GM12872 (cell line): ENCODE data around the gene STMND1.
A peak's percentile ranks its signal among the peaks of the same experiment; 100 is the strongest.

Source experiments
- TF ChIP-seq, protein P1 (sequence below): IDR thresholded peaks from 3 replicates; pipeline ENCODE4 v1.5.1; 2011; ENCODE audit warnings: low read depth, mild to moderate bottlenecking, low read length, moderate library complexity; ENCODE audit not compliant: insufficient read depth

The STMND1 gene

DNA sequence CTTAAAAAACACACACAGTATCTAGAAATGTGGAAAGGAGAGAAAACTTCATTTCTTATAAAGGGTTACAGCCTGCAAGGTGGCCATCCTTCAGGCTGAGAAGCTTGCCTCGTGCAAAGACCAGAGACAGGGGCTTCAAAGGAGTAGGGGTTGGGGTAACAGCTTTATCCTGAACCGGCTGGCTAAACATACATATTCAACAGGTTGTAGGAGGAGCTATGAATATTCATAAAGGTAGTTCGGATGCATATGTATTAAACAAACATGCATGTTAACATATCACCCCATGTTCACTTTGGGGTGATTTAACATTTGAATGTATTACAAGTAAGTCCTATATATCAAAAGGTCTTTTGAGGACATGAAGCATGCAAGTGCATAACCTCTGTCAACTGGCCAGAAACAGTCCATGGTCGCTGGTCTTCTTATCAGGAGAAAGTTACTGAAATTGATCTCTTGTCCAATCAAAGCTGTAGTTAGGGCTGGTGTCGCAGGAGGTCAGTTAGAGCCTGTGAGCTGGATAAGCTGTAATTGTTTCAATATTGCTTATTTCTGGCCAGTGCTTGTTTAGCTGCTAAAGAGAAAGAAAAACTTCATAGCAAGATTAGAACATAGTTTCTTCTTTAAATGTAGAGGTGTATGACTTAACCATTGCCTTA is 2.3 kb upstream of the STMND1 start:
- TF ChIP-seq, protein P1, sequence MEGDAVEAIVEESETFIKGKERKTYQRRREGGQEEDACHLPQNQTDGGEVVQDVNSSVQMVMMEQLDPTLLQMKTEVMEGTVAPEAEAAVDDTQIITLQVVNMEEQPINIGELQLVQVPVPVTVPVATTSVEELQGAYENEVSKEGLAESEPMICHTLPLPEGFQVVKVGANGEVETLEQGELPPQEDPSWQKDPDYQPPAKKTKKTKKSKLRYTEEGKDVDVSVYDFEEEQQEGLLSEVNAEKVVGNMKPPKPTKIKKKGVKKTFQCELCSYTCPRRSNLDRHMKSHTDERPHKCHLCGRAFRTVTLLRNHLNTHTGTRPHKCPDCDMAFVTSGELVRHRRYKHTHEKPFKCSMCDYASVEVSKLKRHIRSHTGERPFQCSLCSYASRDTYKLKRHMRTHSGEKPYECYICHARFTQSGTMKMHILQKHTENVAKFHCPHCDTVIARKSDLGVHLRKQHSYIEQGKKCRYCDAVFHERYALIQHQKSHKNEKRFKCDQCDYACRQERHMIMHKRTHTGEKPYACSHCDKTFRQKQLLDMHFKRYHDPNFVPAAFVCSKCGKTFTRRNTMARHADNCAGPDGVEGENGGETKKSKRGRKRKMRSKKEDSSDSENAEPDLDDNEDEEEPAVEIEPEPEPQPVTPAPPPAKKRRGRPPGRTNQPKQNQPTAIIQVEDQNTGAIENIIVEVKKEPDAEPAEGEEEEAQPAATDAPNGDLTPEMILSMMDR: no peak

DNA sequence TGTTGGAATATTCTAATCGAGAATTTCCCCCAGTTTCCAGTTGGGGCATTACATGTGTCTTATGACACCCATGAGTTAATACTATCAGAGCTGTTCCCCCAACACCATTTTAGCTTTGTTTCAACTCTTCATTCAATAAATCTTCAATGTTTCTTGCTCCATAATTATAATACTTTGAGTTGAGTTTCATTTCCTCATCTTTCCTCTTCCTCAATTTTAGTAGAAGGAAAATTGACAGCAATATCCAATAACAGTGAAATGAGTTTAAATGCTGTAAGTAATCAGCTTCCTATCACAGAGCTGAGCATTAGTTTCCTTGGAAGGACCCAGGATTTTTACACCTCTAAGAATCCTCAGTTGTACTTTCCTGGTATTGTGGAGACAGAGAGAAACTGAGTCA is 1.0 kb upstream of the STMND1 start:
- TF ChIP-seq, protein P1: no peak

- TF ChIP-seq, protein P1: no peak
Observed at GRCh38 chr6:17102258-17102870, 514 bp downstream of the STMND1 start.

- TF ChIP-seq, protein P1: peak; percentile 11; the same call in 1 of the 3 replicates
Observed at GRCh38 chr6:17103715-17104114, 1.9 kb downstream of the STMND1 start.

DNA sequence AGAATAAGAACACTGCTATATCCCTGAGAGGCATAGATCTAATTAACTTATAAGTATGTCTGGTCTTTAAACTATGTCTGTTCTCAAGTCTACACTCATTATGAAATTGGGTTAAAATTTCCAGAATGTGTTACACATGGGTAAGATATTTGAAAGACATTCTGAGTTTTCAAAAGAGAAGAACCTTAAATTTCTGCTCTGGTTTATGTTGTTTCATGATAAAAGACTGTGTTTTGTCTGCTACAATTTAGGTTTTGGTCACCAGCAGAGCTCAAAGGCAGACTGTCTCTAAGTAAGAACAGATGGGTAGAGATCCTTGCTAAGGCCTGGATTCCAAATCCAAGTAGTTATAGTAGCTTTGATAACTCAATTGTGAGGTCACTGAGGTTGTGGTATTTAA is 6.0 kb downstream of the STMND1 start:
- TF ChIP-seq, protein P1: no peak

- TF ChIP-seq, protein P1: no peak
Observed at GRCh38 chr6:17115251-17116116, 13.6 kb downstream of the STMND1 start.

- TF ChIP-seq, protein P1: no peak
Observed at GRCh38 chr6:17116117-17116440, 14.2 kb downstream of the STMND1 start.
